Measurements from ENCODE around the gene MON1A.

The MON1A gene

GRCh38 chr3:49896345-49896744 is 33.3 kb downstream of the MON1A start:
- Histone ChIP-seq H3K27me3 (ENCODE audit: control insufficient read depth in 2 of 2, insufficient read depth in 2 of 2, low read length in 2 of 2) (no peaks in the 10 kb centered on the region), H3K36me3 (ENCODE audit: control insufficient read depth in 2 of 2, insufficient read depth in 2 of 2, low read length in 2 of 2) (peaks cover 38 to 41% of the 10 kb centered on the region in 2 donors), H3K4me1 (ENCODE audit: control insufficient read depth in 2 of 2, insufficient read depth in 2 of 2, low read length in 2 of 2) (peaks cover 20 to 27% of the 10 kb centered on the region in 2 donors), H3K4me3 (ENCODE audit: low read length in 2 of 2) (no peak overlapping the region), H3K27ac (ENCODE audit: low read depth in 2 of 2, low read length in 2 of 2) (no peak overlapping the region), H3K9me3 (ENCODE audit: control insufficient read depth in 2 of 2, low read length in 2 of 2) (no peaks in the 10 kb centered on the region), H3K9ac (ENCODE audit: low read depth in 1 of 2, low read length in 2 of 2) (no peak overlapping the region)

DNA sequence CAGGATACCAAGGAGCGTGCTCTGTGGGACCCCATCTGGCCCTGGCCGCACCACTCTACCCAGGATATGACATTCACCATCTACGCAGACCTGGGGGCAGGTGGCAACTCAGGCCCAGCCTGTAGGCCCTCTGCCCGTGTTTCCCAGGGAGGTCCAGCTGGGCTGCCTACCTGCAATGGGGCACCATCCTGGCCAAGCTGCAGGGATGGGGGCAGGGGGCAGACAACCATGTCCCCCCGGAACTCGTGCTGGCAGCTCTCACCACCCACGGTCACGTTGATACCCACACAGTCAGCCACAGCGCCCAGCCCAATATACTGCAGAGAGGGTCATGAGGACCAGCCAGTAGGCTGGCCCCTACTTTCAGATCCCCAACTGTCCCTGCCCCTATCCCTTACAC is 33.8 kb downstream of the MON1A start:
- H3K4me1 ChIP-seq (ENCODE audit: control insufficient read depth in 2 of 2, insufficient read depth in 2 of 2, low read length in 2 of 2) = peaks cover 15 to 21% of the 10 kb centered on the region in 2 donors

GRCh38 chr3:49889296-49889695 is 40.3 kb downstream of the MON1A start:
- H3K4me1 ChIP-seq (ENCODE audit: control insufficient read depth in 2 of 2, insufficient read depth in 2 of 2, low read length in 2 of 2) = no peaks in the 10 kb centered on the region
- no peaks in the 10 kb centered on the region for H3K9me3 ChIP-seq (ENCODE audit: control insufficient read depth in 2 of 2, low read length in 2 of 2)
- H3K9ac ChIP-seq (ENCODE audit: low read depth in 1 of 2, low read length in 2 of 2) = no peak overlapping the region
- H3K4me3 ChIP-seq (ENCODE audit: low read length in 2 of 2) = no peak overlapping the region
- peaks cover 13 to 15% of the 10 kb centered on the region in 2 donors for H3K36me3 ChIP-seq (ENCODE audit: control insufficient read depth in 2 of 2, insufficient read depth in 2 of 2, low read length in 2 of 2)
- H3K27ac ChIP-seq (ENCODE audit: low read depth in 2 of 2, low read length in 2 of 2) = no peak overlapping the region
- H3K27me3 ChIP-seq (ENCODE audit: control insufficient read depth in 2 of 2, insufficient read depth in 2 of 2, low read length in 2 of 2) = no peaks in the 10 kb centered on the region

More for the DNA sequence above, 33.8 kb downstream of the MON1A start:
- Histone ChIP-seq H3K27me3 (ENCODE audit: control insufficient read depth in 2 of 2, insufficient read depth in 2 of 2, low read length in 2 of 2) (no peaks in the 10 kb centered on the region), H3K27ac (ENCODE audit: low read depth in 2 of 2, low read length in 2 of 2) (no peak overlapping the region), H3K9me3 (ENCODE audit: control insufficient read depth in 2 of 2, low read length in 2 of 2) (no peaks in the 10 kb centered on the region), H3K4me3 (ENCODE audit: low read length in 2 of 2) (no peak overlapping the region), H3K36me3 (ENCODE audit: control insufficient read depth in 2 of 2, insufficient read depth in 2 of 2, low read length in 2 of 2) (peaks cover 43% of the 10 kb centered on the region in 2 donors), H3K9ac (ENCODE audit: low read depth in 1 of 2, low read length in 2 of 2) (no peak overlapping the region)

DNA sequence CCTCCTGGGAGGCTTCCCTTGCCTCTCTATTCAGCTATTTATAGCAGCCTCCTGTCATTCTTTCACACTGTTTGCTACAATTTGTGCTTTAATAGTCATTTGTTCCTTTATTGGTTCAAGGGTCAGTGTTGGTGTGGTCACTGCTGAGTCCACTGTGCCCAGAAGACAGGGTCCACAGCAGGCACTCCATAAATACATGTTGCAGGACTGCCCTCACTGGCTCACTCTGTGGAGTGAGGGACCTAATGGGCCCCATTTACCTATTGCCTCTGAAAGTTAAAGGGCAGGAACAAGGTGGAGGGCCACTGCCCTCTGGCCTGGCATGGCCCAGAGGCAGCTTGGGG is 42.7 kb downstream of the MON1A start:
- no peak overlapping the region for H3K9ac ChIP-seq (ENCODE audit: low read depth in 1 of 2, low read length in 2 of 2)
- H3K27me3 ChIP-seq (ENCODE audit: control insufficient read depth in 2 of 2, insufficient read depth in 2 of 2, low read length in 2 of 2) = no peaks in the 10 kb centered on the region
- H3K4me1 ChIP-seq (ENCODE audit: control insufficient read depth in 2 of 2, insufficient read depth in 2 of 2, low read length in 2 of 2) = no peaks in the 10 kb centered on the region
- H3K27ac ChIP-seq (ENCODE audit: low read depth in 2 of 2, low read length in 2 of 2) = no peak overlapping the region
- H3K9me3 ChIP-seq (ENCODE audit: control insufficient read depth in 2 of 2, low read length in 2 of 2) = no peaks in the 10 kb centered on the region
- peaks cover 13 to 15% of the 10 kb centered on the region in 2 donors for H3K36me3 ChIP-seq (ENCODE audit: control insufficient read depth in 2 of 2, insufficient read depth in 2 of 2, low read length in 2 of 2)
- H3K4me3 ChIP-seq (ENCODE audit: low read length in 2 of 2) = no peak overlapping the region

GRCh38 chr3:49883998-49884397 is 45.6 kb downstream of the MON1A start:
- Histone ChIP-seq H3K4me1 (ENCODE audit: control insufficient read depth in 2 of 2, insufficient read depth in 2 of 2, low read length in 2 of 2) (peaks cover 3 to 4% of the 10 kb centered on the region in 2 donors), H3K9ac (ENCODE audit: low read depth in 1 of 2, low read length in 2 of 2) (no peak overlapping the region), H3K36me3 (ENCODE audit: control insufficient read depth in 2 of 2, insufficient read depth in 2 of 2, low read length in 2 of 2) (peaks cover 0 to 3% of the 10 kb centered on the region in 2 donors), H3K27me3 (ENCODE audit: control insufficient read depth in 2 of 2, insufficient read depth in 2 of 2, low read length in 2 of 2) (no peaks in the 10 kb centered on the region), H3K4me3 (ENCODE audit: low read length in 2 of 2) (no peak overlapping the region), H3K9me3 (ENCODE audit: control insufficient read depth in 2 of 2, low read length in 2 of 2) (no peaks in the 10 kb centered on the region), H3K27ac (ENCODE audit: low read depth in 2 of 2, low read length in 2 of 2) (no peak overlapping the region)

- H3K4me3 ChIP-seq (ENCODE audit: low read length in 2 of 2) = no peak overlapping the region
- H3K9me3 ChIP-seq (ENCODE audit: control insufficient read depth in 2 of 2, low read length in 2 of 2) = no peaks in the 10 kb centered on the region
- no peak overlapping the region for H3K9ac ChIP-seq (ENCODE audit: low read depth in 1 of 2, low read length in 2 of 2)
- peaks cover 0 to 3% of the 10 kb centered on the region in 2 donors for H3K36me3 ChIP-seq (ENCODE audit: control insufficient read depth in 2 of 2, insufficient read depth in 2 of 2, low read length in 2 of 2)
- H3K27me3 ChIP-seq (ENCODE audit: control insufficient read depth in 2 of 2, insufficient read depth in 2 of 2, low read length in 2 of 2) = no peaks in the 10 kb centered on the region
- H3K27ac ChIP-seq (ENCODE audit: low read depth in 2 of 2, low read length in 2 of 2) = no peak overlapping the region
- peaks cover 3 to 4% of the 10 kb centered on the region in 2 donors for H3K4me1 ChIP-seq (ENCODE audit: control insufficient read depth in 2 of 2, insufficient read depth in 2 of 2, low read length in 2 of 2)
These were observed 47.4 kb downstream of the MON1A start for GRCh38 chr3:49882166-49882565.

DNA sequence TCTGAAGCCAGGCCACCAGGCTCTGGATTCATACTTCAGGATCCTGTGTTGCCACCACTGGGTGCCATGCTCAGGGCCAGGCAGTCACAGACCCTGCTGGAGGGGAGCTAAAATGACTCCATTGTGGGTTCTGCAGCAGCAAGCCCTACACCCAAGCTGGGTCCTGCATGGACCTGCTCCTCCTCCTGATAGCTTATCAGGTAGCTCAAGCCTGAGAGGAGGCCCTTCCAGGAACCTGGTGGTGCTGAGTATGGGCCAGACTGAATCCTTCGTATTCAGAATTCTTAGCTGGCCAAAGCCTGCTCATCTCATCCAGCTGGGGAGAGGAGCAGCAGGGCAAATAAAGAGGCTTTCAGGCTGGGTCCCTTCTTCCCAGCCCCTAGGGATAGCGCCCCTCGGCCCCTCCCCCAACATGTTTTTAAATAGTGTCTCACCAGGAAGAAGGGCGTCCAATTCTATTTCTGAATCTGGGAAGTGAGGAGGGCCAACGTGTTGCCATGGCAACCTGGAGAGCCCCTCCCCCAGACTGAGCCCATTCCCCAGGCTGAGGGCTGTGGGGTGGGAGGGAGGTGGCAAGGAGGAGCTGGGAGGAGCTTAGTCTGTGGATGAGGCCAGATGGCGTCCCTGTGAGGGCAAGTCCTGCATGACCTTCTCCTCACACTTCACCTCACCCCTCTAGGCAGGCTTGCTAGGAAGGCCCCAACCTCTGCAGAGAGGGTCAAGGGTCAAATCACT is 48.9 kb downstream of the MON1A start:
- no peak overlapping the region for H3K9ac ChIP-seq (ENCODE audit: low read depth in 1 of 2, low read length in 2 of 2)
- no peaks in the 10 kb centered on the region for H3K9me3 ChIP-seq (ENCODE audit: control insufficient read depth in 2 of 2, low read length in 2 of 2)
- H3K27ac ChIP-seq (ENCODE audit: low read depth in 2 of 2, low read length in 2 of 2) = no peak overlapping the region
- no peaks in the 10 kb centered on the region for H3K27me3 ChIP-seq (ENCODE audit: control insufficient read depth in 2 of 2, insufficient read depth in 2 of 2, low read length in 2 of 2)
- peaks cover 3 to 4% of the 10 kb centered on the region in 2 donors for H3K4me1 ChIP-seq (ENCODE audit: control insufficient read depth in 2 of 2, insufficient read depth in 2 of 2, low read length in 2 of 2)
- no peaks in the 10 kb centered on the region for H3K36me3 ChIP-seq (ENCODE audit: control insufficient read depth in 2 of 2, insufficient read depth in 2 of 2, low read length in 2 of 2)
- no peak overlapping the region for H3K4me3 ChIP-seq (ENCODE audit: low read length in 2 of 2)

GRCh38 chr3:49879721-49880120 is 49.9 kb downstream of the MON1A start:
- H3K27me3 ChIP-seq (ENCODE audit: control insufficient read depth in 2 of 2, insufficient read depth in 2 of 2, low read length in 2 of 2) = no peaks in the 10 kb centered on the region
- no peak overlapping the region for H3K9ac ChIP-seq (ENCODE audit: low read depth in 1 of 2, low read length in 2 of 2)
- H3K27ac ChIP-seq (ENCODE audit: low read depth in 2 of 2, low read length in 2 of 2) = no peak overlapping the region
- H3K4me1 ChIP-seq (ENCODE audit: control insufficient read depth in 2 of 2, insufficient read depth in 2 of 2, low read length in 2 of 2) = peaks cover 3 to 4% of the 10 kb centered on the region in 2 donors
- no peak overlapping the region for H3K4me3 ChIP-seq (ENCODE audit: low read length in 2 of 2)
- no peaks in the 10 kb centered on the region for H3K9me3 ChIP-seq (ENCODE audit: control insufficient read depth in 2 of 2, low read length in 2 of 2)
- H3K36me3 ChIP-seq (ENCODE audit: control insufficient read depth in 2 of 2, insufficient read depth in 2 of 2, low read length in 2 of 2) = no peaks in the 10 kb centered on the region

DNA sequence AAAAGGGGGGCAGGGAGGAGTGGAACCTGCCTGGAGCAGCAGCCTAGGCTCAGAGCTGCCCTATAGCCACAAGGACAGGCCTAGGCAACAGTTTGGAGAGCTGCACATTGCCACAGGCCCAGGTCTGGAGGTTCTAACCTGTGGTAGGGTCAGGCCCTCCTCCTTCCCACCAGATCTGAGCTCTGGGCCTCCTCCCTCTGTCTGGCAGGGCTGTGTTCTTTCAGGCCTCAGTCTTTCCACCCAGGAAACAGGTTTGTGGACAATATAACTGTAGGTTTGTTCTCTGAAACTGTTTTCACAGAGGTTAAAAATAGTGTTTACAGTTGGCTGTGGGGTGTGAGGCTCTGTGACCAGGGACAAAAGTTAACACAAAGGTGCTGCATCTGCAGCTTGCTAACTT is 50.9 kb downstream of the MON1A start:
- H3K4me3 ChIP-seq (ENCODE audit: low read length in 2 of 2) = no peak overlapping the region
- H3K27ac ChIP-seq (ENCODE audit: low read depth in 2 of 2, low read length in 2 of 2) = no peak overlapping the region
- H3K36me3 ChIP-seq (ENCODE audit: control insufficient read depth in 2 of 2, insufficient read depth in 2 of 2, low read length in 2 of 2) = no peaks in the 10 kb centered on the region
- H3K27me3 ChIP-seq (ENCODE audit: control insufficient read depth in 2 of 2, insufficient read depth in 2 of 2, low read length in 2 of 2) = no peaks in the 10 kb centered on the region
- H3K9ac ChIP-seq (ENCODE audit: low read depth in 1 of 2, low read length in 2 of 2) = no peak overlapping the region
- no peaks in the 10 kb centered on the region for H3K9me3 ChIP-seq (ENCODE audit: control insufficient read depth in 2 of 2, low read length in 2 of 2)
- peaks cover 8 to 9% of the 10 kb centered on the region in 2 donors for H3K4me1 ChIP-seq (ENCODE audit: control insufficient read depth in 2 of 2, insufficient read depth in 2 of 2, low read length in 2 of 2)

- H3K27ac ChIP-seq (ENCODE audit: low read depth in 2 of 2, low read length in 2 of 2) = no peak overlapping the region
- no peaks in the 10 kb centered on the region for H3K36me3 ChIP-seq (ENCODE audit: control insufficient read depth in 2 of 2, insufficient read depth in 2 of 2, low read length in 2 of 2)
- no peaks in the 10 kb centered on the region for H3K9me3 ChIP-seq (ENCODE audit: control insufficient read depth in 2 of 2, low read length in 2 of 2)
- H3K27me3 ChIP-seq (ENCODE audit: control insufficient read depth in 2 of 2, insufficient read depth in 2 of 2, low read length in 2 of 2) = no peaks in the 10 kb centered on the region
- no peak overlapping the region for H3K4me3 ChIP-seq (ENCODE audit: low read length in 2 of 2)
- H3K4me1 ChIP-seq (ENCODE audit: control insufficient read depth in 2 of 2, insufficient read depth in 2 of 2, low read length in 2 of 2) = peaks cover 17% of the 10 kb centered on the region in 2 donors
- H3K9ac ChIP-seq (ENCODE audit: low read depth in 1 of 2, low read length in 2 of 2) = no peak overlapping the region
These were observed 51.9 kb downstream of the MON1A start for GRCh38 chr3:49877716-49878115.

Measured in mucosa of rectum (tissue), 2 donors.